Stromal cell of bone marrow (primary cell): ENCODE data around the gene PRICKLE2.

Experiments used
- DNase-seq: peaks from one replicate; pipeline ENCODE4 v3.0.0-alpha.2; 2012; ENCODE audit warnings: low read depth

PRICKLE2 gene

DNA sequence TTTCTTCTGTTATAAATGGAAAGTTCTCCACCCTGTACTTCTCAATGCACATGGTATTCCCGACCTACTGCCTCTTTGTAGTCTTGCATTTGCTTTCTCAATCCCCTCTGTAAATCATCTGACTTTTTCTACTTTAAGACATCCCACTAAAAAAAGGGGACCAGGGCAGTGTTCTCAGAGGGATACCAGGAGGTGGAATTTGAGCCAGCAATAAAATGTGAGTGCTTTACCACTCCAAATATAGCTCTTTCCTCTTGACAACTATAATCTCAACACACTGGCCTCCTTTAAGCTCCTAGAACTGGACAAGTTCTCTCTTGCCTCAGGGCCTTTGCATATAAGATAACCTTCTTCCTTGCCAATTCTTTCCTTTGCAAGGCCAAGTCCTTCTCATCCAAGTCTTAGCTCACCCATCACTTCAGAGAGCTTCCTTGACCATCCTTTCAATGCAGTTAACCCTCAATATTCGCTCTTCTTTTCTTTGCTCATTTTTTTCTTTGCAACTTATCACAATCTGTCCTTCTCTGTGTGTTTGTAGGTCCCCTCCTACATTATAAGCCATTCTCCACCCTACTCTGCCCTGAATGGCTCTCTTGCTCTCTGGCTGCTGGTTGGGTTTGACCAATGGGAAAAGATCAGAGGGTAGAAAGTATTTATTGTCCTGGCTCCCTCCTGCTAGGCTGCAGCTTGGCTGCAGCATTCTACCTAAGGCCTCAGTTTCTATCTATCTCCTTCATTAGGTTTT lies 93.4 kb downstream of the PRICKLE2 start:
- DNase-seq = no peak

DNA sequence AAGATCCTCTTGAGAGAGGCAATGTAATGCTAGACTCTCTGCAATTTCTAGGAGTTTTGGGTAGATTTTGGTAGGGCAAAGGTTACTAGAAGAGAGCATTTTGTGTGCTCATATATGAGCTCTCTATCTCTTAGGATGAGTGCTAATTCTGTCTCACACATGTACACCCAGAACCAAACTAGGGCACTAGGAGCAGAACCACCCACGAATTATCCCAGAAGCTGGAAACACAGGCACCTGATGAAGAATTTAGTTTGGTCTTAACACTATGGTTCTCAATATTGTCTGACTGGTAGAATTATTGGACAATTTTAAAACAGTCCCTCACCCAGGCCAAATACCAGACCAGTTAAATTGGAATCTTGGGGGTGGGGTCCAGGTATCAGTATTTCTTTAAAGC lies 94.8 kb downstream of the PRICKLE2 start:
- no peak for DNase-seq

GRCh38 chr3:64129581-64129980 lies 95.7 kb downstream of the PRICKLE2 start:
- DNase-seq = no peak

GRCh38 chr3:64129106-64129505 lies 96.2 kb downstream of the PRICKLE2 start:
- DNase-seq = no peak

- DNase-seq = no peak
These were observed 99.7 kb downstream of the PRICKLE2 start for GRCh38 chr3:64125561-64125960.

GRCh38 chr3:64123931-64124330 lies 101.3 kb downstream of the PRICKLE2 start:
- no peak for DNase-seq

GRCh38 chr3:64122476-64122875 lies 102.8 kb downstream of the PRICKLE2 start:
- no peak for DNase-seq

DNA sequence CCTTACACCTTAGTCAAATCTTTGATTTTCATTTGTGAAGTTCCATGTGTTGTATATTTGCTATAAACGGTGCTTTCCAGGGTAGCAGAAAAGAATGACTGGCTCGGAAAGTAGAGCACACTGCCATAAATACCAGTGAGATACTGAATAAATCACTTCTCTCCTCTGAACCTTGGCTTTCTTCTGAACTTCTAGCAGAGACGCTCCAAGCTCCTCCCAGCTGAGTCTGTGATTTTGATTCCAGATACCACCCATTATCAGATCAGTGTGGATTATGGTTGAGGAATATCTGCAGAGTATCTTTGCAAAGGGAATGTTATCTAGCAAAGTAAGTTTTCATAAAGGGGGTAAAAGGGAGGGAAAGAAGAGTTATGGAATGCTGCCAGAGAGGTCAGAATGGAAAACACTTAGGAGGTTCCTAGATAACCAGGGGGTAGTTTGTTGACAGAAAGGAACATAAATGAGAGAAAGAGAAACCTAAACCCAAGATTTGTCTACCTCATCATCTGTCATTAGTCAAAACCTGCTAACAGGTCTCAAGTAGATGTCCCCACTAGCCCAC lies 103.4 kb downstream of the PRICKLE2 start:
- DNase-seq = no peak

DNA sequence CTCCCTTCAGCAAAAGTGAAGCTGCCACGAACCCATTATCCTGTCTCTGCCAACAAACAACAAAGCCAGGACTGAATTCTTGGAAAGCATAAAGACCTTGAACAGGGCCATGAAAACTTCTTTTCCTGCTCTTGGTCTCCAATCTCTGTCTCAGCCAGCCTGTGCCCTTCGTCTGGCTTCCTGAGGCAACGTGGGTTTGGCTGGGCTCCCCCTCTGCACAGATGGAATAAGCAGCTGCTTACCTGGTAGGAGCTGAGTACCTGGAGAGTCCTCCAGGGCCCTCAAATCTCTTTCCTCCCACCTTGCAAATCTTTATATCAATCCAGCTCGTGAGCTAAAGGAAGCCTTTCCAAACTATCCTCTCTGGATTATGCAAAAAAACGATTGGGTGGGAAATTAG lies 104.4 kb downstream of the PRICKLE2 start:
- no peak for DNase-seq

DNA sequence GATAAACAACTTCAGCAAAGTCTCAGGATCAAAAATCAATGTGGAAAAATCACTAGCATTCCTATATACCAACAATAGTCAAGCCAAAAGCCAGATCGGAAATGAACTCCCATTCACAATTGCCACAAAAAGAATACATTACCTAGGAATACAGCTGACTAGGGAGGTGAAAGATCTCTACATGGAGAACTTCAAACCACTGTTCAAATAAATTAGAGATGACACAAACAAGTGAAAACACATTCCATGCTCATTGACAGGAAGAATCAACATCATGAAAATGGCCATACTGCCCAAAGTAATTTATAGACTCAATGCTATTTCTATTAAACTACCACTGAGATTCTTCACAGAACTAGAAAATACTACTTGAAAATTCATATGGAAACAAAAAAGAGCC lies 107.8 kb downstream of the PRICKLE2 start:
- no peak for DNase-seq

DNA sequence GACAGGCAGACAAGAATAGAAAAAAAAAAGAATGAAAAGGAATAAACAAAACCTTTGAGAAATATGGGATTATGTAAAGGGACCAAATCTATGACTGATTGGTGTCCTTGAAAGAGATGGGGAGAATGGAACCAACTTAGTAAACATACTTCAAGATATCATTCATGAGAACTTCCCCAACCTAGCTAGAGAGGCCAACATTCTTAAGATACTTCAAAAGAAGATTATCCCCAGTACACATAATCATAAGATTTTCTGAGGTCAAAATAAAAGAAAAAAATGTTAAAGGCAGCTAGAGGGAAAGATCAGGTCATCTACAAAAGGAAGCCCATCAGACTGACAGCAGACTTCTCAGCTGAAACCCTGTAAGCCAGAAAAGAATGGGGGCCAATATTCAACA lies 110.6 kb downstream of the PRICKLE2 start:
- DNase-seq = no peak

- no peak for DNase-seq
These were observed 113.4 kb downstream of the PRICKLE2 start for GRCh38 chr3:64111872-64112271.

- DNase-seq = no peak
These were observed 114.2 kb downstream of the PRICKLE2 start for GRCh38 chr3:64111083-64111482.

DNA sequence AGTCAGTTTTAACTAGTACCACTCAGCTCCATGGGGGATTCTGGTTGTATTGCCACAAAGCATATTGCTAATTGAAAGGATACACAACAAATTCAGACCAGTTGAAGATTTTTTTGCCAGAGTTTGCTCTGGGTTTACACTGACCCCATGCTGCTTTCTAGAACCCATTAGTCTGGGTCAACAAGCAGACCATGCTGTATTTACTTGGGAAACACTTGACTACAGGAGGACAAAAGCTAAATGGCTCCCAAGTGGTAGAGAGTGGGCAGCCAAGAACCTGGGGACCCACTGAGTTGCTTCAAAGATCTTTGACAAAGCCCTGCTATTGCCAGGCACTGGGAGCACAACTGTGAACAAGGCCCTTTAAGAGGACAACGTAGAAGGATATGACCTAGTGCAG lies 115.2 kb downstream of the PRICKLE2 start:
- no peak for DNase-seq

DNA sequence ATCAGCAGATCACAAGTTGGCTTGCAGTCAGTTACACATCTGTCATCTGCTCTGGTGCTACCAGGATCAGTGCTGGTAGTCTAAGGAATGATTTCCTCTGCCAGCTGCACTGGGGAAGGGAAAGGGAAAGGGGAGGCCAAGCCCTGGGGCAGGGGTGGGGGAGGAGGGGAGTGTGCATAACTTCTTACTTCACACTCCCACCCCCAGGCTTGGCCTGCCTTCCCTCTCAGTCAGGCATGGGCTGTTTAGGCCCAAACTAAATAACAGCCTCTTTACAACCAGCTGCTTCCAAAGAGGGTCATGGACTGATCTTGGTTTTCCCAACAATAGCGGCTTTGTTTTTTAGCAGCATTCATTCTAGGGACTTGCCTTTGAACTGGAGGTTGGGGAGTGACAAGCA lies 115.8 kb downstream of the PRICKLE2 start:
- DNase-seq = no peak

DNA sequence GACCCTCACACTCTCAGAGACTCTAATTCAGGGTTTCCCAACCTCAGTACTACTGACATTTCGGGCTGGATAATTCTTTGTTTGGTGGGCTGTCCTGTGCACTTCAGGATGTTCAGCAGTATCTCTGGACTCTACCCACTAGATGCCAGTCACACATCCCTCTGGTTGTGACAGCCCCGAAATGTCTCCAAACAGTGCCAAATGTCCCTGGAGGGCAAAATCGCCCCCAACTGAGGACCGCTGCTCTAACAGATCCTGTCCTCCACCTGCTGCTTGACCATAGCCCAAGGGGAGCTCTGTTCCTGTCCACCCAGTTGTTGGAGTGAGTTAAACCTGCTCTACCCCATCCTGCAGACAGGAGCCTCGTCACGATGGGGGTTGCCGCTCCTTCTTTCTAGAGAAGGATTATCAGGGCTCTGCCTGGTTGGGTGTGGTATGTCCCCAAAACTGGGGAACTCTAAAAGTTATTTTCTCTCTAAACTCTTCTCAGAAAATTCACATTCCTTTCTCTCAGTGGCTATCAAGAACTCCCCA lies 116.4 kb downstream of the PRICKLE2 start:
- DNase-seq = no peak

- no peak for DNase-seq
These were observed 117.0 kb downstream of the PRICKLE2 start for GRCh38 chr3:64108231-64108630.

GRCh38 chr3:64107190-64107589 lies 118.1 kb downstream of the PRICKLE2 start:
- DNase-seq = no peak

DNA sequence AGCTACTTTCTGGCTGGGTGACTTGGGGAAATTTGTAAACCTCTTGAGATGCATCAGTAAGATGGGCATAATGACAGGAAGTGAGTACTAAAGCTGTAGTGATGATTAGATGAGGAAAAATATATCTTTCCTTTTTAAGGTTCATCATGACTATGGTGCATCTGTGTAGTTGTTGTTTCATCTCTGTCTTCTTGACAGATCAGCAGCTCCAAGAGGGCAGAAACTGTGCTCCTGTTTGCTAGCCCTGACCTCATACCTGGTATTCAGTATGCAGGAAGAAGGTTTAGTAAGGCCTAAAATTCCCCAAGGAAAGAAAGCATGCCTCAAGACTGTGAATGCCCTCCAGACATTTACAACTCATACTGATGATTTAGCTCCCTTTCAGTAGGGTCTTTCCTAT lies 119.5 kb downstream of the PRICKLE2 start:
- DNase-seq = no peak

DNA sequence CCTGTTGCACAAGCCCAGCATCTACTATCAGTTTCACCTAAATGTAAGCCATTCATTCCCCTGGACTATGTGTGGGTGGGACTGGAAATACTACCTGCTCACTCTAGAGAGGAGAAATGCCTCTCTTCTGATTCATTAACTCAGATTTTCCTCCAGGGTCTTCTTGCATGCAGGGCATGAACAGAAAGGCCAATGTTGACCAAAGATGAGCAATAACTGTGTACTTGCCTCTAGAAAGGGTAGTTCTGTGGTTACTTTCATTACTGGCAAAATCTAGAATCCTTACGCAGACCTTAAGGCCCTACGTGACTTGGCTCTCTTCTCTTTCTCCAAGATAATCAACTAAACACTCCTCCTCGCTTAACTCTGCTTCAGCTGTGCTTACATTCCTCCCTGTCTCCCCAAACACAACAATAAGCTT lies 120.6 kb downstream of the PRICKLE2 start:
- DNase-seq = no peak

GRCh38 chr3:64104006-64104405 lies 121.3 kb downstream of the PRICKLE2 start:
- DNase-seq = no peak

- DNase-seq = no peak
These were observed 122.1 kb downstream of the PRICKLE2 start for GRCh38 chr3:64103131-64103530.

DNA sequence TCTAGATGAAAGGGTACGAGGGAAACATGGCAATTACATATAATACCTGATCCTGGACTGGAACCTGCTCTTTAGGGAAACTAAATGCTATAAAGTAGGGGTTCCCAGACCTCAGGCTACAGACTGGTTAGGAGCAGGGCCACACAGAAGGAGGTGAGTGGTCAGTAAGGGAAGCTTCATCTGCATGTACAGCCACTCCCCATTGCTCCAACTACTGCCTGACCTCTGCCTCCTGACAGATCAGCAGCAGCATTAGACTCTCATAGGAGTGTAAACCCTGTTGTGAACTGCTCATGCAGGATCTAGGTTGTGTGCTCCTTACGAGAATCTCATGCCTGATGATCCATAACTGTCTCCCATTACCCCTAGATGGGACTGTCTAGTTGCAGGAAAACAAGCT lies 123.1 kb downstream of the PRICKLE2 start:
- DNase-seq = no peak

GRCh38 chr3:64099316-64099715 lies 126.0 kb downstream of the PRICKLE2 start:
- DNase-seq = no peak
